Ishikawa (cell line): ENCODE data around the gene DEDD2.

ENCODE experiments used
- CEBPB ChIP-seq: IDR thresholded peaks from 2 replicates; pipeline ENCODE4 v1.6.1; 2012
- CREB1 ChIP-seq: IDR thresholded peaks from 2 replicates; pipeline ENCODE4 v1.6.1; 2012; ENCODE audit warnings: low read depth
- EGR1 ChIP-seq: IDR thresholded peaks from 2 replicates; pipeline ENCODE4 v1.6.1; 2012
- EP300 ChIP-seq: IDR thresholded peaks from 2 replicates; pipeline ENCODE4 v1.6.1; 2012; ENCODE audit warnings: borderline replicate concordance
- FOXM1 ChIP-seq: IDR thresholded peaks from 2 replicates; pipeline ENCODE4 v1.6.1; 2012; ENCODE audit warnings: low read depth, borderline replicate concordance
- MAX ChIP-seq: IDR thresholded peaks from 2 replicates; pipeline ENCODE4 v1.6.1; 2012
- NFIC ChIP-seq: IDR thresholded peaks from 2 replicates; pipeline ENCODE4 v1.6.1; 2012
- RAD21 ChIP-seq: IDR thresholded peaks from 2 replicates; pipeline ENCODE4 v1.6.1; 2012; ENCODE audit warnings: low read depth
- REST ChIP-seq: IDR thresholded peaks from 2 replicates; pipeline ENCODE4 v1.6.1; 2012; ENCODE audit warnings: low read depth, mild to moderate bottlenecking
- TAF1 ChIP-seq: IDR thresholded peaks from 2 replicates; pipeline ENCODE4 v1.6.1; 2012; ENCODE audit warnings: low read depth, mild to moderate bottlenecking
- TCF12 ChIP-seq: IDR thresholded peaks from 2 replicates; pipeline ENCODE4 v1.6.1; 2012; ENCODE audit warnings: low read depth
- TEAD4 ChIP-seq: IDR thresholded peaks from 2 replicates; pipeline ENCODE4 v1.6.1; 2012
- USF1 ChIP-seq: IDR thresholded peaks from 2 replicates; pipeline ENCODE4 v1.6.1; 2012
- YY1 ChIP-seq: IDR thresholded peaks from 2 replicates; pipeline ENCODE4 v1.6.1; 2012; ENCODE audit warnings: low read depth
- ZBTB7A ChIP-seq: IDR thresholded peaks from 2 replicates; pipeline ENCODE4 v1.6.1; 2012; ENCODE audit warnings: low read depth

Gene DEDD2

GRCh38 chr19:42184401-42184861 lies 33.0 kb downstream of the DEDD2 start:
- TF ChIP-seq MAX = no peak
- TF ChIP-seq RAD21 = peak; percentile 86

GRCh38 chr19:42178791-42179674 lies 38.4 kb downstream of the DEDD2 start:
- no peak for TF ChIP-seq TEAD4
- TF ChIP-seq RAD21 = no peak
- TF ChIP-seq EGR1 = no peak
- TF ChIP-seq MAX = no peak
- no peak for TF ChIP-seq TAF1

- TF ChIP-seq YY1 (no peak), NFIC (no peak), USF1 (no peak), MAX (no peak), ZBTB7A (no peak), CEBPB (no peak)
These were observed 39.8 kb downstream of the DEDD2 start for GRCh38 chr19:42177686-42178019.

GRCh38 chr19:42176990-42177685 lies 40.3 kb downstream of the DEDD2 start:
- TF ChIP-seq TEAD4 (no peak), YY1 (no peak), CEBPB (no peak), TCF12 (no peak), MAX (no peak), USF1 (no peak), NFIC (no peak), RAD21 (no peak), FOXM1 (no peak), EP300 (no peak), CREB1 (no peak)

GRCh38 chr19:42176649-42176989 lies 40.9 kb downstream of the DEDD2 start:
- no peak for TF ChIP-seq USF1

GRCh38 chr19:42175952-42176648 lies 41.4 kb downstream of the DEDD2 start:
- no peak for TF ChIP-seq FOXM1
- no peak for TF ChIP-seq TEAD4
- no peak for TF ChIP-seq TCF12
- TF ChIP-seq RAD21 = no peak
- TF ChIP-seq USF1 = no peak
- no peak for TF ChIP-seq CREB1
- TF ChIP-seq EGR1 = no peak
- TF ChIP-seq TAF1 = no peak
- TF ChIP-seq CEBPB = no peak

- TF ChIP-seq NFIC = no peak
- no peak for TF ChIP-seq EGR1
- no peak for TF ChIP-seq CEBPB
- TF ChIP-seq YY1 = no peak
- TF ChIP-seq RAD21 = no peak
- TF ChIP-seq EP300 = no peak
- no peak for TF ChIP-seq REST
- TF ChIP-seq FOXM1 = no peak
- no peak for TF ChIP-seq TAF1
- no peak for TF ChIP-seq CREB1
- TF ChIP-seq TCF12 = no peak
- TF ChIP-seq ZBTB7A = no peak
- no peak for TF ChIP-seq MAX
- TF ChIP-seq TEAD4 = no peak
These were observed 42.3 kb downstream of the DEDD2 start for GRCh38 chr19:42174958-42175734.
